ENCODE results near the gene AFF4.
A peak's percentile ranks its signal among the peaks of the same experiment; 100 is the strongest.
"Not testable (repeated sequence)": the region's sequence is repeated elsewhere in the genome, so short reads cannot be mapped to it uniquely, and the experiment has no call there.

The AFF4 gene

GRCh38 chr5:132884548-132884947 lies 78.9 kb downstream of the AFF4 start:
- no peak for DNase-seq

GRCh38 chr5:132883261-132883834 lies 80.1 kb downstream of the AFF4 start:
- DNase-seq: no peak

GRCh38 chr5:132877938-132878337 lies 85.5 kb downstream of the AFF4 start:
- no peak for DNase-seq

- DNase-seq: no peak
Measured at GRCh38 chr5:132877466-132877865, 86.0 kb downstream of the AFF4 start.

GRCh38 chr5:132876020-132876759 lies 87.2 kb downstream of the AFF4 start:
- DNase-seq: no peak

GRCh38 chr5:132873930-132874271 lies 89.5 kb downstream of the AFF4 start:
- no peak for DNase-seq

- DNase-seq: no peak
Measured at GRCh38 chr5:132873119-132873929, 90.1 kb downstream of the AFF4 start, which contains the start of gene LEAP2. Gene LEAP2, plus strand, starts transcription at chr5:132873668. Its CDS starts 27 bp downstream, at chr5:132873695.

- DNase-seq: no peak
Measured at GRCh38 chr5:132872788-132873118, 90.7 kb downstream of the AFF4 start.

GRCh38 chr5:132871459-132872284 lies 91.8 kb downstream of the AFF4 start:
- DNase-seq: no peak

GRCh38 chr5:132870801-132871200 lies 92.6 kb downstream of the AFF4 start:
- no peak for DNase-seq

- no peak for DNase-seq
Measured at GRCh38 chr5:132868754-132869153, 94.7 kb downstream of the AFF4 start.

GRCh38 chr5:132867046-132867451 lies 96.4 kb downstream of the AFF4 start:
- DNase-seq: no peak

GRCh38 chr5:132866342-132867045 lies 96.9 kb downstream of the AFF4 start, which contains the start of the genes GDF9 and UQCRQ:
Gene GDF9, minus strand, starts transcription at chr5:132866469. Its CDS starts 1,936 bp downstream, at chr5:132864533.
Gene UQCRQ, plus strand, starts transcription at chr5:132866642. Its CDS starts 240 bp downstream, at chr5:132866882.
- peak; percentile 96 for DNase-seq

GRCh38 chr5:132865668-132866341 lies 97.6 kb downstream of the AFF4 start:
- no peak for DNase-seq

GRCh38 chr5:132860742-132861141 lies 102.7 kb downstream of the AFF4 start:
- DNase-seq: no peak

- no peak for DNase-seq
Measured at GRCh38 chr5:132859889-132860437, 103.5 kb downstream of the AFF4 start.

GRCh38 chr5:132856011-132856410 lies 107.4 kb downstream of the AFF4 start:
- no peak for DNase-seq

- not testable (repeated sequence) for DNase-seq
Measured at GRCh38 chr5:132854992-132855391, 108.4 kb downstream of the AFF4 start.

GRCh38 chr5:132854301-132854700 lies 109.1 kb downstream of the AFF4 start:
- DNase-seq: no peak

GRCh38 chr5:132853790-132854189 lies 109.6 kb downstream of the AFF4 start:
- no peak for DNase-seq

- no peak for DNase-seq
Measured at GRCh38 chr5:132853323-132853722, 110.1 kb downstream of the AFF4 start.

Measured in activated effector memory CD4-positive, alpha-beta T cell treated with anti-CD3 and anti-CD28 coated beads, Interleukin-2, amount 50 U/mL, for 16 hours (primary cell).